Renal cortex interstitium (tissue), 11 donors: Measurements from ENCODE around the gene SCN2B. TPM values are rescaled to one million over a fixed set of nuclear protein-coding genes. Genes with fewer than 3 reads are reported as not detected.
A peak's percentile ranks its signal among the peaks of the same experiment; 100 is the strongest.
"Not testable (repeated sequence)": the region's sequence is repeated elsewhere in the genome, so short reads cannot be mapped to it uniquely, and the experiment has no call there.

Experiments
- DNase-seq, 11 donors: peaks; one replicate each; pipeline ENCODE4 v3.0.0-alpha.2; 2013; ENCODE audit warnings: low read depth in 9 of 11, low spot score in 4 of 11; ENCODE audit errors: extremely low read depth in 1 of 11
- polyA plus RNA-seq, 3 donors: library from polyadenylated mRNA; unstranded; fragments of 120-200 nt; gene quantifications; one replicate each; pipeline ENCODE4 v1.2.1, GENCODE V29; 2013; ENCODE audit not compliant: insufficient read length in 3 of 3

Gene SCN2B
- polyA plus RNA-seq, 3 donors: 3.5 to 5.3 (median 3.9) TPM

GRCh38 chr11:118212131-118212725 lies 35.8 kb upstream of the SCN2B start:
- DNase-seq: no peak

- DNase-seq: no peak
Measured at GRCh38 chr11:118211006-118211405, 34.6 kb upstream of the SCN2B start.

- no peak for DNase-seq
Measured at GRCh38 chr11:118210323-118210722, 33.9 kb upstream of the SCN2B start.

GRCh38 chr11:118209033-118209432 lies 32.6 kb upstream of the SCN2B start:
- DNase-seq: no peak

- no peak for DNase-seq
Measured at GRCh38 chr11:118207079-118207478, 30.6 kb upstream of the SCN2B start.

DNA sequence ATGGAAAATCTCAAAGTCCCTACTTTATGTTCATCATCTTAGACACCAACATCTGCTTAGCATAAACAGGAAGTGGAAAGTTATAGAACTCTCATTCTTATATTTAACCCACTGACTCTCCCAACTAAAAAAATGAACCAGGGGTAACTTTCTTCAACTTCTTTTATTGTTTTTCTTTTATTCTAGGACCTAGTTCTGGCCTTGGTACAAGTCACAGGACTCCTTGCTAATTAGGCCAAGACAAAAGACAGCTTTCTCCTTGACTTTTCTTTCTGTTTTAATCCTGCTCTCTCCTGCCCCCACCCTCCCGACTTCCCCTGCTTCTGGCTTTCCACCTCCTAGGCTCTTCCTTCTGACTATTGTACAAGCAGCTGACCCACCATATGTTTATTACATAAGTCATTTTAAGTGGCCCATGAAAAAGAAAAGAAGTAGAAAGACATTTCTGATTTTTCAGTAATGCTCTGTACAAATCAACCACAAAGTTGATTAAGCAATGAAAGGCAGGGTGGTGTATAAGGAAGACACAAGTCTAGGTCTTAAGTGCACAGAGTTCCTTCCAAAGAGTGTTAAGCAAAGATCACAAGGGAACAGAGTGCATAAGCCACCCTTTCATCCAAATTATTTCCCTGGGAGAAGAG lies 30.1 kb upstream of the SCN2B start:
- peak in 4 of 11 donors; percentile 23 to 38 (median 32) for DNase-seq

DNA sequence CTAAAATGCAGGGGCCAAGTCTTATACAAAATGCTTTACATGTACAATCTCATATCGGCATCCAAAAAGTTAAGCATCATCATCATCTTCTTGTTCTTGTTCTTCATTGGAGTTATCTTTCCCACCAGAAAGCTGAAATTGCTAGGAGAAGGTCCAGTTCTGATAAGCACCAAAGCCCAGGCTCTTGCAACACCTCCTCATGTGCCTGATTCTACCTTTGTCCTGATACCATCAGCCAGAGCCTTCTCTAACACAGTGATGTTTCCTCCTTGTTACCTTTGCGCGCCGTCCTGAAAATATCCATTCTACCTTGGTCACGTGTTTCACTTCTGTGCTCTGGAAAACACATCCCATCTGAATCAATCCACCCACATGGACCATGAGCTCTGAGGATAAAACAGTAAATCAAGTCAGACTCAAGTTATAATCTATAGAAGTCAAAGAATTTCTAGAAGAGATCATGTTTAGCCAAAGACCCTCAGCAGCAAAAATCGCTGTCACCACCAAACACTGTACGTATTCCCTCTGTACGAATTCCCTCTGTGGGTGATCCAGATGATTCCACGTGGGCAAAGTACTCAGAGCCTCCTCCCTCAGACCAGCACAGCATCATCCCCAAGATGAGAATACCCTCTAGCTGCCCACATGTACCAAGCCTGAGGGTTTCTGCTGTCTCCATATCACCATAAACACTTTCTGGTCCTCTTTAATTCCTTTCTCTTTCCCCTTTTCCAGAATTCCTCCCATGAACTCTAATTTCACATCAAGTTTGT lies 29.4 kb upstream of the SCN2B start:
- DNase-seq: no peak

GRCh38 chr11:118202599-118203422 lies 26.4 kb upstream of the SCN2B start:
- DNase-seq: peak in 1 of 11 donors; percentile 22

- DNase-seq: no peak
Measured at GRCh38 chr11:118201966-118202365, 25.5 kb upstream of the SCN2B start.

DNA sequence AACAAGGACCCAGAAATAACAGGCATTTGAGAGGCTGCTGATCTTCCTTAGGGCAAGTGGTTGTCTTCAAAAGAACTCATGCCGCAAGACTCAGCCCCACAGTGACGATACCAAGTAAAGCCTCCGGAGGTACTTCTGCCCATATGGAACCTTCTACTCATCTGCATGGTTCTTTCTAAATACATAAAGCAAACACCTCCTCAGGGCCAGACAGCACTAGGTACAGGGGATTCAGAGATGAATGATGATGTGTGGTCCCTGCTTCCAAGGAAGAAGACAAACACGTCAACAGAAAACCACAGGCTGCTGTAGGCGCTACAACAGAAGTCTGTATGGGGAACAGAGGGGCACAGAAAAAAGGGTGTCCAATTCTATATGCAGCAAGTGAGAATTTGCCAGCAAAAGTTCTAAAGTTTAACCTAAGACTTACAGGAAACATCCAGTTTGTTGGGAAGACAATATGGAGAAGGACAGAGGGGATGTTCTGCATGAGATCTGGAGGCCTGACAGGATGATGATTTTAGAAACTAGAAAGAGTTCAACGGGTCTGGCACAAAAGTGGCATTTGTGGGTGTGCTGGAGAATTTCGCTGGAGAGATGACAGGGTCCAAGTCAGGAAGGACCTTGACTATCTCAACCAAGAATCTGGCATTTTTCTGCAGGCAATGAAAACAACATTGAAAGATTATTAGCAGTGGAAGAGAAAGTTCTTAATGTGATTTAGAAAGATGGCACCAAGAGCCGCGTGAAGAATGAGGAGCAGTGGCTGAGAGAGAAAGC lies 24.7 kb upstream of the SCN2B start:
- no peak for DNase-seq

GRCh38 chr11:118200497-118200896 lies 24.1 kb upstream of the SCN2B start:
- no peak for DNase-seq

GRCh38 chr11:118199135-118199534 lies 22.7 kb upstream of the SCN2B start:
- no peak for DNase-seq

DNA sequence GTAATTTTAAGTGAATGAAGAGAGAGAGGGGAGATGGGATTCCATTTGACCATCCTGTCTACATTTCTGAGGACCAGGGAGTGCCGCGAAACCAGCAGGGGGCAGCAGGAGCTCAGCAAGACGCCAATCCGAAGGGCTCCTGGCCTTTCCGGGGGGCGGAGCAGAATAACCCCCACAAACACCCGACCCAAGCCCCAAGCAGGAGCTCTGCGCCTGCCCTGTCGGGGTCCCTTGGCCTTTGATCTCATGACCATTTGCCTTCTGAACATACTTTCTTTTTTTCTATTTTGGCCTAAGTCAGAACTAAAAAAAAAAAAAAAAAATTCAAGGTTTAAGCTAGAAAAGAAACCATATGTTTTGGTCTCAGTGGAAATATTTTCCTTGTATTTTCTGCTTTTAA lies 21.9 kb upstream of the SCN2B start:
- DNase-seq: peak in 5 of 11 donors; percentile 54 to 64 (median 62)

DNA sequence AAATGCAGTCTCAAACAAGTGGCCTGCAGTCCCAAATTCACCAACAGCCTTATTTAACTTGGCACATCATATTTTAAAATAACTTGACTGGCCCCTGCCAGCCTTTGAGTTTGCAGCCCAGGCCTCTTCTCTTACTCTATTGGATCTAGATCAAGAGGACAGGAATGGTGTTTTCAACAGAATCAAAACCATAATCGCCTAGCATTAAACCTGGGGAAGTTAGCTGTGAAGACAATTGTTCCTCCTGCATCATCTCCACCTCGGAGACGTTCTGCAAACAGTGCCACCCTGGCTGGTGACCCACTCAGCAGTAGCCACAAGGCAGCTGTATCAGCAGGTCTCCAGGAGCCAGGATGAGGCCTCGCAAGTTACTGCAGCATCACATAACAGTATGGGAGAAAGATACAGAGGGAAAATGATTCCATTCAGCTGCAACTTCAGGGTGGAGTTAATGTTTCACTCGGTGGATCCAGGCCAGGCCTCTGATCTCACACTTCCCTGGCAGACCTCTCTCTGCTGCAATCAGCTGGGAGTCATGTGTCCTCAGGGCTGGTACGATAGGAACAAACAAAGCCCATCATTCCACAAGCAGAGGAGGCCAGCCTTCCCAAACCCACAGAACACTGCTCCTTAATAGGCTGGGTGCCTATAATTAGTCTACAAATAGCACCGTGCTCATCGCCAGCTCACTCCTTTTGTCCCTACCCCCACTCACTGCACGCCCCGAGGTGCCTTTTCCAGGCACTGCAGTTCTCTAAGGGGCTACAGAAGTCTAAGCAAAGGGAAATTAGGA lies 18.6 kb upstream of the SCN2B start:
- peak in 1 of 11 donors; percentile 48 for DNase-seq

DNA sequence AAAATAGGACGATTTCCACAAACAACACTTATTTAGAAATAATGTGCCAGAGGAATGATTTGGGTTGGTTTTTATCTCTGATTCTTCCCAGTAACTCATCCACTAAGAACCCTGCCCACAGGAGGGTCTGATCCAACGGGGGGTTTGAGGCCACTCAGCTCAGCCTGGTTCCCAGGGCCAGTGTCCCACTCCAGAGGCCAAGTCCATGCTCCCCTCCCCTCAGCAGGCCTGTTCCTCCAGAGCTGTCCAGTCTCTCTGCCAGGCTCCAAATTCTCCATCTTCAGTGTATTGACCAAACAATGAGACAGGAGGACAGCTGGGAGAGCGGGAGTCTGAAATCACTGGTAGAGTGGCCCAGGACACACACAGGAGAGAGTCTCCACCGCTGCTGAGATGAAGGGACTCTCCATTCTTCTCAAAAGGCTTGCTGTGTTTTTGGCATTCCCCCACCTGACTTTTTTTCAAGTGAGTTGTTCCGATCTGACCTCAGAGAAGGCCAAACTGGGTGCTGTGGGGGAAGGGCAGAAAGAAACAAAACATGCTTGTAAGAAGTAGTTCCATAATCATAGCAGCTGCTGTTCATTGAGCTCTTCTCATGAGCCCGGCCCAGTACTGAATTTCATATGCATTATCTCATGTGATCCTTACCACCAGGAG lies 17.6 kb upstream of the SCN2B start:
- DNase-seq: no peak

- not testable (repeated sequence) for DNase-seq
Measured at GRCh38 chr11:118192817-118193216, 16.4 kb upstream of the SCN2B start.

- not testable (repeated sequence) for DNase-seq
Measured at GRCh38 chr11:118190942-118191506, 14.6 kb upstream of the SCN2B start.
